ENCODE results near the gene SPANXA2. TPM values are rescaled to one million over a fixed set of nuclear protein-coding genes. Genes with fewer than 3 reads are reported as not detected.
"Not testable (repeated sequence)": the region's sequence is repeated elsewhere in the genome, so short reads cannot be mapped to it uniquely, and the experiment has no call there.

SPANXA2 gene, protein sequence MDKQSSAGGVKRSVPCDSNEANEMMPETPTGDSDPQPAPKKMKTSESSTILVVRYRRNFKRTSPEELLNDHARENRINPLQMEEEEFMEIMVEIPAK
- not detected for polyA plus RNA-seq (ENCODE audit: insufficient read length)

DNA sequence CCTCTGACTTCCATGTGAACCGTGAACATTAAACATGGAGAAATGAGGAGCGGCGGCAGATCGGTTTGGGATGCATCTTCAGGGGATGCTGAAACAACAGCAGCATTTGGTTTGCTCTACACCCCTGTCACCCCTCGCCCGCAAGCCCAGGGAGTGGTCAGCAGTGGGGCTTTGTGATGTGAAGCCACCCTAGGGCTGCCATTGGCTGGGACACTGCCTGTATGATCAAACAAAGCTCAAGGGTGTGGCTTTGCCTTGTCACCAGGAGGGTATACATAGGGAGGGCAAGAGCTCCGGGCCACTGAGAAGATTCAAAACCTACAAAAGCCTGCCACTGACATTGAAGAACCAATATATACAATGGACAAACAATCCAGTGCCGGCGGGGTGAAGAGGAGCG, at the start of gene SPANXA2:
SPANXA2 (plus strand) TSS at position 301 of the 400 bp plus-strand sequence; CDS start at position 361, 60 bp downstream.
- not testable (repeated sequence) for DNase-seq (ENCODE audit: low read depth)

DNA sequence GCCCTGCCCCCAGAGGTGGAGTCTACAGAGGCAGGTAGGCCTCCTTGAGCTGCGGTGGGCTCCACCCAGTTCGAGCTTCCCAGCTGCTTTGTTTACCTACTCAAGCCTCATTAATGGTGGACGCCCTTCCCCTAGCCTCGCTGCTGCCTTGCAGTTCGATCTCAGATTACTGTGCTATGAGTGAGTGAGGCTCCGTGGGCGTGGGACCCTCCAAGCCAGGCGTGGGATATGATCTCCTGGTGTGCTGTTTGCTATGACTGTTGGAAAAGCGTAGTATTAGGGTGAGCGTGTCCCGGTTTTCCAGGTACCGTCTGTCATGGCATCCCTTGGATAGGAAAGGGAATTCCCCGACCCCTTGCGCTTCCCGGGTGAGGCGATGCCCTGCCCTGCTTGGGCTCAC, 47.0 kb upstream of the SPANXA2 start:
- not testable (repeated sequence) for DNase-seq (ENCODE audit: low read depth)

DNA sequence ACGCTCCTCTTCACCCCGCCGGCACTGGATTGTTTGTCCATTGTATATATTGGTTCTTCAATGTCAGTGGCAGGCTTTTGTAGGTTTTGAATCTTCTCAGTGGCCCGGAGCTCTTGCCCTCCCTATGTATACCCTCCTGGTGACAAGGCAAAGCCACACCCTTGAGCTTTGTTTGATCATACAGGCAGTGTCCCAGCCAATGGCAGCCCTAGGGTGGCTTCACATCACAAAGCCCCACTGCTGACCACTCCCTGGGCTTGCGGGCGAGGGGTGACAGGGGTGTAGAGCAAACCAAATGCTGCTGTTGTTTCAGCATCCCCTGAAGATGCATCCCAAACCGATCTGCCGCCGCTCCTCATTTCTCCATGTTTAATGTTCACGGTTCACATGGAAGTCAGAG, 4.9 kb upstream of the SPANXA2 start, which contains the start of gene SPANXA1:
SPANXA1 (minus strand) TSS at position 101 of the 400 bp plus-strand sequence; CDS start at position 41, 60 bp downstream.
- not testable (repeated sequence) for DNase-seq (ENCODE audit: low read depth)

DNA sequence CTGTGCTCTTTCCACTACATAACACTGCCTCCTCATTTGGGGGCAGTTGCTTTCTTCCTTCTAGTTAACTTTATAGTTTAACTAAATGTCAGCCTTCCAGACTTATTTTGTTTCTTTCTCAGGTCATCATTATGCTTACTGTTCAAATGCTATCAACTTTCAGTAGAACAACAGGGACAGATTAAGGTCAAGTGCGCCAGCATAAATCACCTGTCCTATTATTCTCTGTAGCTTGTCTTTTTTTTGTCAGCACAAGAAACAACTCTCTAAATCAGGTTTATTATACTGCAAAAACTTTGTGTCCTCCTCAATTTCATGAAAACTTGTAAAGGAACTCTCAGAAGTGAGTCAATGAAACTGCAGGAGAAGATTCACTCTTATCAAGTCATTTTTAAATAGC, 19.6 kb downstream of the SPANXA2 start:
- DNase-seq (ENCODE audit: low read depth): no peak

DNA sequence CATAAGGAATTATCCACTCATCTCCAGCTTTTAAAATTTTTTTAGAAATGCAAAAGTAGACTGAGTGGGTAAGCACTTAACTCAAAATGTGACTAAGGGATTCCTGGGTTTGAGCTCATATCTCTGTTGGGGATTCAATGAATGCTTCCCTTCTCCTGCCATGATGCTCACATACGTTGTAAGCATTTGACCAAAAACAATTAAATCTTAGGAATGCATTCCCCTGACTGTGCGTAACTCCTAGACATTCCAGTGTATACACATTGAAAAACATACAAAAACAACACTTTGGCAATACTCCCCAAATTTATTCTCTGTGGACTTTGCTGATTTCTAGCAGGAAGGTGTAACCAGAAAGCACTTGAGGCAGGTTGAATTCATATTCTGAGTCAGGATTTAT, 29.8 kb downstream of the SPANXA2 start:
- DNase-seq (ENCODE audit: low read depth): no peak

DNA sequence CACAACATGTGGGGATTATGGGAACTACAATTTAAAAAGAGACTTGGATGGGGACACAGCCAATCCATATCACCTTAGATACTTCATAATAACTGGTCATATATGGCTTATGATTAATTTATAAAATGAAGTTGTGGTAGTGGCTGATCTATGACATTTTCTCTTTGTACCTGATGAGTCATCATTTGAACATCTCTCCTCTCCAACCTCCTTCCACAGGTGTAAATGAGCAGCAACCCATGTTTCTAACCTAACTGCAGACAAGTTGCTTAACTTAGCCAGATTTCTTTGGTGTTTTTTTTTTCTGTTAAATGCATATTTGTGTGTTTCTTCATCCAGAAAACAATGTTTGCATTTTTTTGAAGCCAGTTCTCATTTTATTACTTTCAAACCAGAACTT, 42.6 kb downstream of the SPANXA2 start:
- no peak for DNase-seq (ENCODE audit: low read depth)

DNA sequence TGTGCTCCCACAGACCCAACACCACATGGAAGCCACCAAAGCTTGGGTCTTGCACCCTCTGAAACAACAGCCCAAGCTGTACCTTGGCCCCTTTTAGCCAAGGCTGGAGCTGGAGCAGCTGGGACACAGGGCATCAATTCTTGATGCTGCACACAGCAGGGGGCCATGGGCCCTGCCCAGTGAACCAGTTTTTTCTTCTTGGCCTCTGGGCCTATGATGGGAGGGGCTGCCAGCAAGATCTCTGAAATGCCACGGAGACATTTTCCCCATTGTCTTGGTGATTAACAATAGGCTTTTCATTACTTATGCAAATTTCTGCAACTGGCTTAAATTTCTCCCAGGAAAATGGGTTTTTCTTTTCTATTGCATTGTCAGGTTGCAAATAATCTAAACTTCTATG, 49.0 kb downstream of the SPANXA2 start:
- no peak for DNase-seq (ENCODE audit: low read depth)

Other genes with a start within 250 kb of the SPANXA2 start
- not detected for gene SPANXA1, start 5.0 kb upstream of the SPANXA2 start, polyA plus RNA-seq (ENCODE audit: insufficient read length)
- not detected for gene SPANXD, start 109.0 kb downstream of the SPANXA2 start, polyA plus RNA-seq (ENCODE audit: insufficient read length)
- 0.53 TPM for gene MAGEC3, start 248.6 kb downstream of the SPANXA2 start, polyA plus RNA-seq (ENCODE audit: insufficient read length)

Data from forelimb muscle (tissue), 1 donor.